Ecto neural progenitor cell (in vitro differentiated cells): ENCODE data around the gene C1QTNF6.

Source experiments
- DNase-seq: peaks from one replicate; pipeline ENCODE4 v3.0.0-alpha.2; 2018; ENCODE audit warnings: low spot score

Gene C1QTNF6

GRCh38 chr22:37223965-37224551, 36.0 kb upstream of the C1QTNF6 start:
- no peak for DNase-seq

GRCh38 chr22:37222440-37222971, 34.5 kb upstream of the C1QTNF6 start:
- no peak for DNase-seq

DNA sequence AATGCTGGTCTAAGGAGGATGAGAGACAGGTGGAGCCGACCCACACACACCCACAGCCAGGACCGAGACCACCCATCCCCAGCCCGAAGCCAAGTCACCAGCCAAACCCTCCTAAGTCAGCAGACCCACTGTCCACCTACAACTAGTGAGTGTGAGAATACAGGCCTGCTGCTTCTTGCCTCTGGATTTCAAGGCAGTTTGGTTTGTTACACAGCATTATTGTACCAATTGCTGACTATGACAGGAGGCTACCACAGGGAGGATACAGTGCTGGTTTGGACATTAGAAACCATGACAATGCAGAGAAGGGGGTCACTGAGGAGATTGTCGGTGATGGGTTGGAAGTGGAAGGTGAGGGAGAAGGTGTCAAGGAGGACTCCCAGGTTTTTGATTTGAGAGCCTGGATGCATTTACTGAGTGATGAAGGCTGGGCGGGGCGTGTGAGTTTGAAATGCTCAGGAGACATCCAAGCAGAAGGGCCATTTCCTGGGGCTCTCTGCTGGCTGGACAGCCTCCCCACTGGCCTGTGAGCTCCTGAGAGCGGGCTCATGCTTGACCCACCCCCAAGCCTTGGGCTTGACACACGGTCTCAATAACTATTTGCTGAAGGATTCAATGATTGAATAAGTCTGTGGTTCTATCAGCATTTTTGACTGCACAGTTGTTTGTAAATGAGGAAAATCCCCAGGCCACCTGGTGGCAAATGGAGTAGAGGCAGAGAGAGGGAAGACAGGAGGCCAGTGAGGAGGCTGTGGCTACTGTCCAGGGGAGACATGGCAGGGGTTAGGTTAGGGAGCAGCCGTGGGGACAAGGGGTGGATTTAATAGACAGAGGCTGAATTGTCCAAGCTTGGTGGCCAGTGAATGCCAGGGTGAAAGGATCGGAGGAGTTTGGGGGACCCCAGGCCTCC, 33.6 kb upstream of the C1QTNF6 start:
- no peak for DNase-seq

GRCh38 chr22:37220543-37220981, 32.5 kb upstream of the C1QTNF6 start:
- no peak for DNase-seq

DNA sequence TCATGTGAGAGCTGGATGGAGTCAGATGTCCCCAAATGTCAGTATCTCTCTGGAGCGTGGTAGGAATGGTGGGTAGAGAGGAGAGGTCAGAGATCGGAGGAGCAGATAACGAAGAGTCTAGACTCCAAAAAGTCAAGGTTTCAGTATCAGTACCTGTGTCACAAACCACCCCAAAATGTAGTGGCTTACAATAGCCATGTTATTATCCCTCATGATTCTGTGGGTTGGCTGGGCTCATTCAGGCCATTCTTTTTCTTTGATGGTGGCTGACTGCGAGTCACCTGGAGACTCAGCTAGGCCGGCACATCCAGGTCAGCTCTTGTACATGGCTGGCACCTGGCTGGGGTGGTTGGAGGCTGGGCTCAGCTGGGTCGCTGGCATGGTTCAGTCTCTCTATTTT, 31.5 kb upstream of the C1QTNF6 start:
- DNase-seq, result no peak

DNA sequence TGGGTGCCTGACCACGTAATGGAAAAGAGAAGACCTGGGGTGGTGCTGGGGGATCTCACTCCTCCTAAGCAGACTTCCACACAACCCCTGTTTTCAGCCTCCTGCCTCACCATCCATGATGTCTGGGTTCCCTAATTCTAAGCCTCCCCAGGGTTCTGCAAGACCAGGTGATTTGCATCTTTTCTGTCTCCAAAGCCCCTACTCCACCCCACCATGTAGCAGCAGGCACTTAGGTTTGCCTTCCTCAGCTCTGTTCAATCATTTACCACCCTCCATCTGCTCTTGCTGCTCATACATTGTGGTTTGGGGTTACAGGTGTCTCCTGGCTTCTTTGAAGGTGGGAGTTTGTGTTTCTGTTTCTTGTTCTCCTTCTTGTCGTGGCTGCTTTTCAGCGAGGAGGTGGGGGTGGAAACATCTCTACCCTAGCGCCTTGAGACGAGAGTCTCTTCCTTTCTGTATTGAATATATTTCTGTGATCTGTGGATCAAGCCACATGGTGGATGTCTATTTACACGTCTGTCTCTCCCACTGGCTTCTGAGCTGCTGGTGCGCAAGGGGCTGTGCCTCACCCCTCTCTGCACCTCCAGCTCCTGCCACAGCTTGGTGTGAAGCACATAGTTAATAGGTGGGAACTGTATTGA, 30.8 kb upstream of the C1QTNF6 start:
- DNase-seq, result no peak

- no peak for DNase-seq
Measured at GRCh38 chr22:37218399-37218770, 30.3 kb upstream of the C1QTNF6 start.

DNA sequence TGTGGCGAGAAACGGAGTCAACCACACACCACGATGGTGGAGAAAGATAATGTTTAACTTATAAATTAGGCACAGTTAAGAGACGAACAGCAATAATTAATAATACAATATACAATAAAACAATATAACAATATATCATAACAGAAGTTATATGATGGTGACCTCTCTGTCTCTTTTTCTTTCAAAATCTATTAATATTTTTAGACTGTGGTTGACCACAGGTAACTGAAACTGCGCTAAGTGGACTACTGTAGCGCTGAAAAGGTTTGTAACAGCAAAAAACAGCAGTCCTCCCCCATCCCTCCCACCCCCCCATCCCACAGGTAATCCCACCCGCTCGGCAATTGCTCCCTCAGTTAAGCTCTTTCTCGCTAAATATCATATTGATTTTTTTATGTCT, 27.8 kb upstream of the C1QTNF6 start:
- no peak for DNase-seq

DNA sequence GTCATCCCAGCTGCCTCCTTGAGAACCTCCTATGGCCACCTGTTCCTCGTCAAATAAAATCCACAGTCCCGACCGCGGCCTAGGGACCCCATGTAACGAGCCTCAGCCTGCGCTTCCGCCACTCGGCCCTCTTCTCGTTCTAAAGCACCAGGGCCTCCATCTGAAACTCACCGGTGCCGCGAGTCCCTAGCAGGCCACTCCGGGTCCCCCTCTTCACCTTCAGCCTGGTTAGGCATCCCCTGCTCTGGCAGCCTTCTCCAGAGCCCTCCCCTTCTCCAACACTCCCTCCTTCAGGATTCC, 26.6 kb upstream of the C1QTNF6 start:
- DNase-seq, result no peak

- DNase-seq, result no peak
Measured at GRCh38 chr22:37213941-37214730, 26.1 kb upstream of the C1QTNF6 start.

- no peak for DNase-seq
Measured at GRCh38 chr22:37213218-37213855, 25.3 kb upstream of the C1QTNF6 start.

DNA sequence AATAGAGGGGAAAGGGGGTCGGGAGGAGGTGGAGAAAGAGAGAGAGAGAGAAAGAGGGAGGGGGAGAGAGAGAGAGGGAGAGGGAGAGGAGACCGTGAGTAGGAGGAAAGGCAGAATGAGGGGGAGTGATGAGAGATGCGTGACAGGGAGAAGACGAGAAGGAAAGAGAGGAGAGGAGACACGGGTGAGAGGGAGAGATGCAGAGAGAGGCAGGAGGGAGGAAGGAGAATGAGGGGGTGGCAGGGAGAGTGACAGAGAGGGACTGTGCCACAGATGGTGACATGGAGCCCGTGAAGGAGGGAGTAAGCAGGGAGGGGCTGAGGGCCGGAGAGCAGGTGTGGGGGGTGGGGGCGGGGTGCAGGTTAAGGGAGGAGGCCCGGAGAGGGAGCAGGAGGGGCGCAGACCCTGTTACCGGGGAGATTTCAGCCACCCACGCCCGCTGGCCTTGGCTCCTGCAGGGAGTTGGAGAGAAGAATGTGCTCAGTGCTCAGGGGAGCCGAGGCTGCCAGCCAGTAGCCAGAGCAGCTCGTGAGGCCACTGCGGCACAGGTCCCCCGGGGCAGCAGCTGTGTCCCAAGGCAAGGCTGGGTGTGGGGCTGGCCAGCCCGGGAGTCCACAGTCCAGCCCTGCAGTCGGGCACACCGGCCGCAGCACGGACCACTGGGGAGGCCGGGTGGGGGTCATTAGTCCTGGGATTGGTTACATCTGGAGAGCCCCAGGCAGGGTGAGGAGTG, 24.3 kb upstream of the C1QTNF6 start, which contains the start of gene SSTR3:
Gene SSTR3 (minus strand): TSS at position 304 of the 733 bp plus-strand sequence. CDS start 4,674 bp downstream, outside the sequence.
- peak; percentile 71 for DNase-seq

GRCh38 chr22:37211866-37212173, 23.8 kb upstream of the C1QTNF6 start:
- DNase-seq, result no peak

DNA sequence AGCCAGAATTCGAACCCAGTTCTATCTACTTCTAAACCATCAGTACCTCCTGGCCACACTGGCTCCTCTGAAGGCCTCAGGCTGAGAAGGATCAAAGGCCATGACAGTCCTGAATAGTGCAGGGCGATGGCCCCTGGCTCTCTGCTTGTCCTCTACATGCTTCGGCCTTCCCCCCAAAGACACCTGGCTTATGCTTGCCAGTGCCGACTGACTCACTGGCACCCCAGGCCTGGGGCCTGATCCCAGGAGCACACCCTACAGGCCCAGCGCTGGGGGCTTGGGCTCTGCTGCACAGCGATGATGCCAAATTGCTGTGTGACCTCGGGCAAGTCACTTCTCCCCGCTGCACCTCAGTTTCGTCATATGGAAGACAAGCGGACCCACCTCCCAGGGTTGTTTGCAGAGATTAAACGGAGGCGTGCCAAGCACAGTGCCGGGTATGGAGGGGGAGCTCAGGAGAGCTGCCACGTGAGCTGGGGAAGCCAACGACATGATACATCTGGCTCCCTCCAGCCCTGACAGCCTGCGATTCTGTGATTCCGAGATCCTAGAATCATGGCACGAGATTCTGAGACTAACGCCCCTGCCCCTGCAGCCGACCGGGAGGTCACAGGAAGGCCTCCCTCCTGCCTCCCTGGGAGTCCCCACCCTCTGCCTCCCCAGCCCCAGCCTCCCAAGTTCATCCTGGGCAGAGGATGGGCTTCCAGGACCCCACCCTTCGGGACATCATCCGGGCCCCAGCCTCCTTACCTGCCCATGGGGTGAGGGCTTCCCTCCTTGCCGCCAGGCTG, 23.2 kb upstream of the C1QTNF6 start:
- DNase-seq, result no peak

- DNase-seq, result no peak
Measured at GRCh38 chr22:37210041-37210803, 22.2 kb upstream of the C1QTNF6 start.

DNA sequence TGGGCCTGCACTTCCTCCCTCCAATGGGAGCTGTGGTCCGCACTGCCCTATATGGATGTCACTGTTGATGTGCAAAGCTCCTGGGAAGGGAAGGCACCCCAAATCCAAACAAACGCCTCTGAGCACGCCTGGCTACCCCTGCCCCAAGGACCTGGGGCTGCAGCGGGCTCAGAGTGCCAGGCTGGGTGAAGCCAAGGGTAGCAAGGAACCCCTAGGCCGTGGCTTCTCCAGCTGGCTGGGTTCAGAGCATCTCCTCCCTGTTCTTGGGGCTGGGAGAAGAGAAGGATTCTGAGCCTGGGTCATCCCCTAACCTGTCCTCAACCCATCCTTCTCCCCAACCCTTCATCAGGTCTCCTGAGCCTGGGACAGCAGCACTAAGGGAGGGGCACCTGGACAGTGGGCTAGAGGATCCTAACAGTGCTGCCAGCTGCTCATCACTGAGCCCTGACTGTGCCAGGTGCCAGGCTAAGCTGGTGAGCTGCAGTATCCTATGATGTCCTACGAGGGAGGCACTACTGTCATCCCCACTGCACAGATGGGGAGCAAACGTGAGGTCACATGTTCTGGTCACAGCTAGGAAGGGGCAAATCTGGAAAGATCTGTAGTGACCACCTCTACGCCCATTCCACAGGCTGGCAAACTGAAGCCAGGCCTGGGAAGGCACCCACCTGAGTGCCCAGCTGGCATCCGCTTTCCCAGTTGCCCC, 21.2 kb upstream of the C1QTNF6 start:
- no peak for DNase-seq

DNA sequence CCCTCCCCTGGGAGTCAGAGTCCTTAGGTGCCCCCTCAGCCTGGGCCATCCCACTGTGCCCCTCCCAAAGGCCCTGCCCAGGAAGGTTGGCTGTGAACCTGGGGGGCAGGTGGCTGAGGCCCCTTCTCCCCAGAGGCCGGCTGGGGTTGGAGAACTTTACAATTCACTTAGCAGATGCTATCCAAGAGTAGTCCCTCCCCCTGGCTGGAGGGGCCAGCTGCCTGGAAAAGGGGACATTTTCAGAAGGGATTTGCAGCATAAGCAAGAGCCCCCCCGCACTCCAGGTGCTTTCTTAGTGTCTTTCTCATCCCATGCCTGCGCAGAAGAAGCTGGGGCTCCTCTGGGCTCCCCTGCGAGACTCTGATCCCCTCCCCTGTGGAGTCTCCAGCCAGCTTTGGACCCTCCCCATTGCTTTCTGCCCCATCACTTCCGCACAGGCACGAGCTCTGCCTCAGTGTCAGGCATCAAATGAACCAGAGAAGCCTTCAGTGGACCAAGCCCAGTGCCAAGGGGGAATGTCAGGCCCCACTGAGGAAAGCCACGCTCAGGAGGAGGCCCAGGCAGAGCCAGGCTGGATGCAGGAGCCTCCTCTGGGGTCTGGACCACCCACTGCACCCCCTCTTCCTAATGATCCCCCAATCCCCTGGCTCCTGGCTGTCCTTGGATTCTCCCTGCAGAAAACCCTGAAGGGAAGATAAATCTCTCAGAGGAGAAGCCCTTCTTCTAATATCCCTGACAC, 20.5 kb upstream of the C1QTNF6 start:
- DNase-seq, result no peak

DNA sequence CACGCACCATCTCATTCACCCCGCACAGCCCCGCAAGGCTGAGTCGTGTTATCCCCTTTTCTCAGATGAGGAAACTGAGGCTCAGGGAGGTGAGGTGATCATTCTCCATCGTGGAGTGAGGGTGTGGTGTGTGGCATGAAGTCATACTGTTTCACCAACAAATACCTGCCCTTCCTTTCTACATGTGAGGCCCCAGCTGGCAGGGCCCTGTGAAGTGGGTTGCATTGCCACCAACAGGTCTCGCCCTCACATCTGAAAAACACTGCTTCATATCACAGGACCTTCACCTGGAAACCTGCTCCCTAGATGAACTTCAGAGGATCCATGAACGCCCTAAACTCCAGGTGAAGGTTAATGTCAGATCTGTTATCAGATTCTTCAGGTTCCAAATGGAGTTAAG, 19.9 kb upstream of the C1QTNF6 start:
- DNase-seq, result no peak
